ENCODE data around the gene GAP43.

GAP43 gene

GRCh38 chr3:115692887-115693524 lies 69.7 kb downstream of the GAP43 start:
- peak; percentile 12 for TF ChIP-seq CTCF (IDR thresholded peaks at IDR 0.05)
- no peak overlapping the region for H3K4me3 ChIP-seq (ENCODE audit: low read depth in 1 of 2, low read length in 1 of 2)
- H3K4me1 ChIP-seq (ENCODE audit: control insufficient read depth in 1 of 2, insufficient read depth in 1 of 2, low read depth in 1 of 2, low read length in 1 of 2): no peaks in the 10 kb centered on the region
- H3K27ac ChIP-seq: no peak overlapping the region
- no peaks in the 10 kb centered on the region for H3K36me3 ChIP-seq
- H3K27me3 ChIP-seq: peaks cover 3% of the 10 kb centered on the region
- H3K9me3 ChIP-seq: no peaks in the 10 kb centered on the region

GRCh38 chr3:115693868-115694267 lies 70.6 kb downstream of the GAP43 start:
- Histone ChIP-seq H3K27ac (no peak overlapping the region), H3K4me3 (ENCODE audit: low read depth in 1 of 2, low read length in 1 of 2) (no peak overlapping the region), H3K36me3 (no peaks in the 10 kb centered on the region), H3K4me1 (ENCODE audit: control insufficient read depth in 1 of 2, insufficient read depth in 1 of 2, low read depth in 1 of 2, low read length in 1 of 2) (no peaks in the 10 kb centered on the region), H3K27me3 (peaks cover 3% of the 10 kb centered on the region), H3K9me3 (no peaks in the 10 kb centered on the region)
- no peak for TF ChIP-seq CTCF (IDR thresholded peaks at IDR 0.05)

GRCh38 chr3:115695090-115695489 lies 71.8 kb downstream of the GAP43 start:
- Histone ChIP-seq H3K9me3 (no peaks in the 10 kb centered on the region), H3K36me3 (no peaks in the 10 kb centered on the region), H3K4me1 (ENCODE audit: control insufficient read depth in 1 of 2, insufficient read depth in 1 of 2, low read depth in 1 of 2, low read length in 1 of 2) (no peaks in the 10 kb centered on the region), H3K4me3 (ENCODE audit: low read depth in 1 of 2, low read length in 1 of 2) (no peak overlapping the region), H3K27me3 (peaks cover 4% of the 10 kb centered on the region), H3K27ac (no peak overlapping the region)
- TF ChIP-seq CTCF (IDR thresholded peaks at IDR 0.05): no peak

- Histone ChIP-seq H3K9me3 (no peaks in the 10 kb centered on the region), H3K4me3 (ENCODE audit: low read depth in 1 of 2, low read length in 1 of 2) (no peak overlapping the region), H3K27ac (no peak overlapping the region), H3K4me1 (ENCODE audit: control insufficient read depth in 1 of 2, insufficient read depth in 1 of 2, low read depth in 1 of 2, low read length in 1 of 2) (no peaks in the 10 kb centered on the region), H3K27me3 (peaks cover 4% of the 10 kb centered on the region), H3K36me3 (no peaks in the 10 kb centered on the region)
- TF ChIP-seq CTCF (IDR thresholded peaks at IDR 0.05): no peak
Measured at GRCh38 chr3:115697263-115698053, 74.1 kb downstream of the GAP43 start.

- Histone ChIP-seq H3K9me3 (no peaks in the 10 kb centered on the region), H3K36me3 (no peaks in the 10 kb centered on the region), H3K4me3 (ENCODE audit: low read depth in 1 of 2, low read length in 1 of 2) (no peak overlapping the region), H3K27ac (no peak overlapping the region), H3K27me3 (peaks cover 4% of the 10 kb centered on the region), H3K4me1 (ENCODE audit: control insufficient read depth in 1 of 2, insufficient read depth in 1 of 2, low read depth in 1 of 2, low read length in 1 of 2) (no peaks in the 10 kb centered on the region)
- TF ChIP-seq CTCF (IDR thresholded peaks at IDR 0.05): no peak
Measured at GRCh38 chr3:115698851-115699591, 75.7 kb downstream of the GAP43 start.
